Ammon's horn (tissue), 1 donor: ENCODE data around the gene SH3GL2.

ENCODE experiments used
- DNase-seq: peaks from one replicate; pipeline ENCODE4 v3.0.0-alpha.2; 2016; ENCODE audit warnings: low spot score

SH3GL2 gene

DNA sequence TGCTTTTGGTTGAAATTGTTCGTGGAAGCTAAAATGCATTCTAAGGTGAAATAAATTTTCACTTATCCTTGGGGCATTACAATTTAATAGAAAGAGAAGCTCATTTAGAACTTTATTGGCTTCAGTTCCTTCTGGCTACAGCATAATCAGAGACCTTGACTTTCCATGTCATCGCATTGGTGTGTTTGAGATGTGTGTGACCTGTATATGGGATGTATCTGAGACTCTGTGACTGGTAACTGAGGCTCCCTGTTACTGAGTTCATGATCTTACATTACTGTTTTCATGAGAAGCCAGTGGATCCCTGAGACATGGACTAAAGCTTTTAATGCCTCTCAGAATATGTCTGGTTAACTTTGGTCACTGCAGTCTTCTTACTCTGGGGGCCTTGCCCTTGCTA lies 32.5 kb downstream of the SH3GL2 start:
- no peak for DNase-seq

DNA sequence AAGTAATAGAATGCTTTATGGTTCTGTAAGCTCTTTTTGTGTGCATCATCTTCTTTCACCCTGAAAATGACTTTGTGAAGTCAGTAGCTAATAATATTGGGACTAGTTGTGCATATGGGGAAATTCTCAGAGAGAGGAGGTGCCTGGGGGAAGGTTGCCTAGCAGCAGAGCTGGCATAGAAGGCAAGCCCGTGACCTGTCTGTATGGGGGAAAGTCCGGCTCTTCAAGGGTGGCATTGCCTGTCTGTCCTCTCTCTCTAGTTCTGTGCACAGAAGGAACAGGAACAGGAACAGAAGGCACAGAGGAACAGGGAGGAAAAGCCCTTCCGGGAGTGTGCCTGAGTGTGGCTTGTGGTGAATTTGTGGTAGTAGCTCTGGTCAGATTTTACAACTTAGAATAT lies 33.1 kb downstream of the SH3GL2 start:
- DNase-seq: no peak

DNA sequence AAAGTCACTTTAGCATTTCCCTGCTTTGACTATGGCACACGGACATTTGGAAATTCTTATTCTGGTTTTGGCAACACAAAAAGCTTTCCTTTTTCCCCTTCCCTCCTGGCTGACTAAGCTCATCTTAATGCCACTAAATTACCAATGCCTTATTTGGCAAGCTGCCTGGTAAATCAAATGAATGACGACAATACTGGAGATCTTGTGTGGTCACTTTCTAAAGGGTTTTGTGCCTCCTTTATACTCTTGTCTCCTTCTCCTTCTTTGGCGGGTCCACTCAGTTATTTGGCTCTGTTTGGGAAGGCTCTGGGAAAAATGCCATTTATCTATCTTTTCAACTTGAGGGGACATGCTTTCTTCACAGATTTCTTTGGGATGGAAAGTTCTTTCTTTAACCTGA lies 34.9 kb downstream of the SH3GL2 start:
- peak; percentile 67 for DNase-seq

DNA sequence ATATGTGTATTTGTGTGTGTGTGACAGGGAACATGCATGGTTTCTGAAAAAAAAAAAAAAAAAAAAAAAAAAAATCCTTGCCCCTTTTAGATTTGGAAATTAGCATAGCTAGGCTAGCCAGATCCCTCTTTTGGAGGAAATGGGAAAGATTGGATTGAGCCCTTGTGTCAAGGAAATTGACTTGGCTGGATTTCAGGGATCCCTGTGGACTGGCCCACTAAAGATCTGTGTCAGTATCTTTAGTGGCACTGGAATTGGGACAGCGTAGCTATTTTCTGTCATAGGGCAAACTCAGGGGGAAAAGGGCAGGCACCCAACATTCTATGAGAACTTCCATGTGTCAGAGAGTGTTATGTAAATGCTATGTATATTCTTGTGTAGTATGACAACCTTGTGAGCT lies 35.4 kb downstream of the SH3GL2 start:
- DNase-seq: no peak

DNA sequence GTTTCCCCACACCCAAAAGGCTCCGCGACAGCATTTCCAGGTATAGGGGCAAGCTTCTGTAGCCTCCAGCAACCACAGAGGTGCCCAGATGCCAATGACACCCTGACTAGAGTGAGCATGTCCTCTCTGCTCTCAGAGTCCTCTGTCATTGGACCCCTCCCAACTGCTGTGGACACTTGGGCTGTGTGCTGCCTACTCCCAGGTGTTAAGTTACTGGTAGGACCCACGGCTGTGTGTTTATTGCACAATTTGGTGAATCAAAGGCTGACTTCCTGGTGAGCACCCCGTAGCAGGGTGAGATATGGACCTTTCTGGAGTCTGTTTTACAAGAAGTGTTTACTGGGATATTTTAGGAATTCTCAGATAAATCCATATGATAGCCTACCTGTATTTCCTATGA lies 36.0 kb downstream of the SH3GL2 start:
- DNase-seq: no peak

DNA sequence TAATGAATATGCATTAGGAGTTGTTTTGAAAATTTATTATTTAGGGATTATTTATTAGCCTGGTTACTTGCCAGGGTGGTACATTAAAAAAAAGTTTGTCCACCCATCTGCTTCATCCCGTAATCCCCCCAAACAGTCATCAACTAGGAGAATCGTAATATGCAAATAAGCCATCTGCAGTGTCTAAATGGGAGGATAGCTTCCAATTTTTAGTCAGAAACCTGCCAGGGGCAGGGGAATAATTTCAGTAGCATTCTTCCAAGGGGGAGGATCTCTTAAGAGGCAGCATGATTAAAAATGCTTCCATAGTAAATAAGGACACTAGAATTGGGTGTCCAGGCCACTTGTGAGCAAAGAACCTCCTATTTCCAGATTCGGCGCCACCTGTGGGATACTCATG lies 43.3 kb downstream of the SH3GL2 start:
- DNase-seq: no peak

DNA sequence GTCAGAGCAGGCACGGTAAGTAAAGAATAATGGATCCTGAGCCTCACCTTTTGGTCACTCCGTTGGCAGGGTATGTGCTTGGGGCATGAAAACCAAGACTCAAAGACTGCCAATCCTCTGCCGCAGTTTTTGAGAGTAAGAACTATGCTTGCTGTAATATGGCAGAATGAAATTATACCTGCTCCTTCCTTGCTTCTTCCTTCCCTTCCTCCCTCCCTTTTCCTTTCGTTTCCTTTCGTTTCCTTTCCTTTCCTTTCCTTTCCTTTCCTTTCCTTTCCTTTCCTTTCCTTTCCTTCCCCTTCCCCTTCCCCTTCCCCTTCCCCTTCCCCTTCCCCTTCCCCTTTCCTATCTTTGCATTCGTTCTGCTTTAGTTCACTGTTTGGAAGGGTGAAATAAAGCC lies 43.9 kb downstream of the SH3GL2 start:
- no peak for DNase-seq

DNA sequence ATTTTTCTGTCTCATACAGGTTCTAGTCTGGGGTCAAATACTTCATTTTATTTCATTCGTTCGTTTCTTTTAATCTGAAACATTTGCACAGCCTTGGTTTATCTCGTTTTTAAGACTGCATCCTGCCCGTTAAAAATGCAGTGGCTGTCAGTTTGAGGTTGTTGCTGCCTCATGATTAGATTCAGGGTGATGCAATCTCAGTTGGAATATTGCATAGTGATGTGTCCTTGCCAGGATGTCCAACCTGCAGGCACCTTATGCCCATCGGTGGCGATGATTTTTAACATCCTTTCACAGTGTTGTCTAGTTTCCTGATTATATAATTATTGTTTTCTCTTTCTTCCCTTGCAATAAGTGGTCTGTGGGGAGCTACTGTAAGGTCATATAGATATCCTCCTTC lies 45.1 kb downstream of the SH3GL2 start:
- no peak for DNase-seq

DNA sequence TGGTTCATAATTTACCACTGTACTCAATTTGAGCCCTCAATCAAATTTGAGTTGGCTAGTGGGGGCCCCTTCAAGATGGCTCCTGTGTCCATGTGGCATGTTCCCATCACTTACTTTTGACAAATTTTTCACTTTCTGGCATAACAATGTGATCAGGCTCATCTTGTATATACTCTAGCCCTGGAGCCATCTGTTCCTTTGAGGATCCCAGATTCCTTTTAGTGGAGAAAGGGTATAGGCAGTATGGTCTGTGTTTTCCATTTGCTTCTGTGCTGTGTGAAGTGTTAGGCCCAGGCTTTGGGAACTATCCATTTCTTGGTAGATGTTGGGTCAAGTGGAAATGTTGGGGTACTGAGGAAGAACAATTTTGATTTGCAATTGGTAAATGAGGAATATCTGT lies 45.7 kb downstream of the SH3GL2 start:
- no peak for DNase-seq

DNA sequence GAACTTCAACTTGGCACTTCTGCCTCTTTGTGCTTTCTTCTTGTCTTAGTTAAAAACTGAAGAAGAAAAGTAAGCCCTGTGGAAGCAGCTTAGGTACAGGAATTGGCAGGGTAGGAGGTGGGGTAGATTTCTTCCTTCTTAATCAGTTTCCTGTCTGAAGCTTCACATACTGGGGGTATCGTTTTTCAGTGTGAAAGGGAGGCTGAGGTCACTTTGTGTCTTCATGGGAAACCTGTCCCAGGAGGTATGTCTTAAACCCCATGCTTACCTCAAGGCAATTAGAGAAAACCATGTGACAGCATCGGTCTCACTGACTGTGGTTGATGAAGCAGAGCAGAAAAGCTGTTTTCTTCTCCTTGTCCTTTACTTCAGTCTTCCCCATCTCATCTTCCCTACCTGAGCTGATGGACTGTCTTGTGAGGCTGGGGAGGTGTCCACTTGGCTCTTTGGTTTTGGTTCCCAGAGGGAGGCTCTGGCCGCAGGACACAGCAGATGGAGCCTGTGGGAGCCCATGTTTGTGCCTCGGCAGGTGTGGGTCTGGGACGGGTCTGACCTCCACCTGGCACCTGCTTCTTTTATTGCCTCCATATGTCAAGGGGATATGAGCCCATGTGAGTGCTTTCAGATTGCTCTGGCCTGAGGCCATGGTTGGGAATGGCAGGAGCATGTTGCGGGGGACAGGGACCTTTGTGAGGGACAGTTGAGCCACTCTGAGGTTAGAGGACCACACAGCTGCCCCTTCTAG lies 47.0 kb downstream of the SH3GL2 start:
- DNase-seq: no peak

DNA sequence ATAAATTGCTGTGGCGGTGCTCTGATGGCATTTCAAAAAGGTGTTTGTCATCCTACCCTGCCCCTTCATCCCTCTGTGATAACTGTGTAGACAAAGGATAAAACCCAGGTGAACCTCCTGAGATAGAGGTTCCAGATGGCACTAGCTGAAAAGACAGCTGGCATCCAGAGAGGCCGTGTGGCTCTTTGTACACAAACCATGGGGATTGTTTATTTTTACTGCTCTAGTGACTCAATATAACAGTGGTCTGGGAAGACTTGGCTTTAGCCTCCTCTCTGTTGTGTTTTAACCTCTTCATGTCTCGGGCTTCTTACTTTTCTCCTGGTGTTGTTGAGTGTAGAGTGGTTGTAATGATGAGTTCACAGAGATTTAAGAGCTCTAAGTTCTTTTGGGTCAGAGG lies 48.8 kb downstream of the SH3GL2 start:
- no peak for DNase-seq

DNA sequence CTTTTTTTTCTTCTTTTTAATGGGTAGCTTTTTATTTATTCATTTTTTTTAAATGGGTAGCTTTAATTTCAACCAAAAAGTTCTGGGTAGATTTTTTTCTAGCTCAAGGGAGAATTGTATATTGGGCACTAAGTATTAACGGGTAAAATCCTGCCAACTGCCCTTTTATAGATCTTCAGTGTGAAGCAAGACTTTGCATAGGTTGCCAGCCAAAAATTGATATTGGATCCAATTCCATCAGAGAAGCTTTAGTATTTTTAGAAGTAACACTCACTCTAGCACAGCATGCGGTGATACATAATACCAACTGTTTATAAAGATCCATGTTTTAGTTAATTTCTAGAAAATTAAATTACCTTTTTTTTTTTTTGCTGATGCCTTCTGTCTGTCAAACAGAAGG lies 49.8 kb downstream of the SH3GL2 start:
- no peak for DNase-seq

DNA sequence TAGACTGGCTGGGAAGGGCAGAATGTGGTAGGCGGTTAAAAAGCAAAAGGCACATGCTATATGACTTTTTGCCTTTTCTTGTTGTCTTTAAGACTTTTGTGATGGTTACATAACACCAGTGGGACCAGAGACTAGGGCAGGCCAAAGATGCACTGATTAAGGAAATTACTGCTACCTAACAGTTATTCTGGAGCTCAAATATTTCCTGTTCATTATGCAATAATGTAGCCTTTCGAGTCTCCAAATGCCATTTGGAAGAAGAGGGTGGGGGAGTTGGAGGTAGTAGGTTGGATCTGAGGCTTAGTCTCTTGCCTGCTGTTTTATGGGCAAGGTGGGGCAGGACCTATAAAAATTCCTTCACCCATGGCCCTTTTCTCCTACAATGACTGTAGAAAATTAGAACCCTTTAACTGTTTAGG lies 51.7 kb downstream of the SH3GL2 start:
- DNase-seq: no peak

DNA sequence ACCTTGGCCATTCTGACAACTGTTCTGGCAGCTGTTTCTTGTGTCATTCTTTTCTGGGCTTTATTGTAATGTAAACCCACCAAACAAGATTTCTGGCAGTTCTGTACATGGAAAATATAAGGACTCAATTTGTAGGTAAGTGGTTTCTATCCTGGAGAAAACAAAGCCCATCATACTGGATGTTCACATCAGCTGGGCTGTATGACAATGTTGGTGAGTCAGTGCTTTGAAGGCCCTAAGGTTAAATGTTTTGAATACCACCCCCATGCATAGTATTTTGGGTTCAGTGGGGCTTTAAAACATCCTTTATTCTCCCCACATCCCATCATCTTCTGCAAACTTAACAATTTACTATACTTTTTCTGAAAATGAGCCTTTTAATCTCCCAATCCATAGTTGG lies 52.5 kb downstream of the SH3GL2 start:
- DNase-seq: no peak

DNA sequence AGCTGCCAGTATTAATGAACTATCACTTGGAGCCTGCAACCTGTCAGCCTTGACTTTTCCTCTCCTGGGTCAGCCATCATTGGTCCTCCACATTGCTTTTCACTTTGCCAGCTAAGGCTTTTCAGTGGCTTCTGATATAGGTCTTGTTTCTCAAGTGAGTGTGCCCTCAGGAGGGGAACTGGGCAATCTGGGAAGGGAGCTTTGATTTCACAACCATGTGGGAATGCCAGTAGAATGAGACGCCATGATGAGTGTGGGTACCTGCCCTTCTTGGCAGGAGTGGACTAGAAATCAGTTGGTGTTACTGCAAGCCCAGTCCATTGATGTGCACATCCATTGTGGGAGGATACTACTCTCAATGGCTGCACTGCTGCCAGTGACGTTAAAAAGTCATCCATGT lies 54.1 kb downstream of the SH3GL2 start:
- no peak for DNase-seq

DNA sequence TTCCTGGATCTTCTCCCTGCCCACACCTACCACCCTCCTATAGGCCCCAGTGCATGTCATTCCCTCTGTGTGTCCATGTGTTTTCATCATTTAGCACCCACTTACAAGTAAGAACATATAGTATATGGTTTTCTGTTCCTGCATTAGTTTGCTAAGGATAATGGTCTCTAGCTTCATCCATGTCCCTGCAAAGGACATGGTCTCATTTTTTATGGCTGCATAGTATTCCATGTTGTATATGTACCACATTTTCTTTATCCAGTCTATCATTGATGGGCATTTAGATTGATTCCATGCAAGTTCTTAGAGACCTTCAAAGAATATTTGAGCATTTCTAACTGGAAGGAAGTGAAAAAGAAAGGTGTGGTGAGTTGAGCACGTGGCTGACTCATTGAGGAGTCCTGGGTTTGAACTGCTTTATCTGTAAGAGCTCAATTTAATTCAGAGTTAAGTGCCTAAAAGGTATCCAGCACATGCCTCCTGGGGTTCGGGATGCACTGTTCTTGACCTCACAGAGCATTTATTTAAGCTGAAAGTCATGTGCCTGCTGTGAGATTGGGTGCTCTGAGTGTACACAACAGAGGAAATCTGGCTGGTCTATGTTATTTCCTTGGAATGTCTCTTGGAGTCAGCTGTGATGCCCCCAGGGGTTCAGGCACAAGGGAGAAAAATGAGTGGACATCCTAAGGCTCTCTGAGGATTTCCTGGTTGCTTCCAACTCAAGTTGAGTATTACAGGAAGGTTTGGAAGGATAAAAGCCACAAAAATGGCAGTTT lies 56.4 kb downstream of the SH3GL2 start:
- DNase-seq: no peak

DNA sequence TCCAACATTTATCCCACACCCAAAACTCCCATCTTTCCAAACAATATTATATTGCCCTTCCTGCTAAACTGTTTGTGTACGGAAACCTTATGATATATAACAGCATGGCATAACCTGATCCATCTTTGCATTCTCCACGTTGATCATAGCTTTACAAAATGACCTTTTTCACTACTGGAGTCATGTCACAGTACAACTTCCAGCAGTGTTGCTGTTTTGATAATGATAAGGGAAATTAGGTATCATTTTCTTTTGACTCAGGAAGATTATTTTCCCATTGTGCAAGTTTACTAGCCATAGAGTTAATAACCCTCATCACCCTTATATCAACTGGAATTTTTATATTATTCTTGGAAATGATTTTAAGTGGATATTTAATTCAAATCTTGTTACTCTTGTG lies 57.5 kb downstream of the SH3GL2 start:
- DNase-seq: no peak

DNA sequence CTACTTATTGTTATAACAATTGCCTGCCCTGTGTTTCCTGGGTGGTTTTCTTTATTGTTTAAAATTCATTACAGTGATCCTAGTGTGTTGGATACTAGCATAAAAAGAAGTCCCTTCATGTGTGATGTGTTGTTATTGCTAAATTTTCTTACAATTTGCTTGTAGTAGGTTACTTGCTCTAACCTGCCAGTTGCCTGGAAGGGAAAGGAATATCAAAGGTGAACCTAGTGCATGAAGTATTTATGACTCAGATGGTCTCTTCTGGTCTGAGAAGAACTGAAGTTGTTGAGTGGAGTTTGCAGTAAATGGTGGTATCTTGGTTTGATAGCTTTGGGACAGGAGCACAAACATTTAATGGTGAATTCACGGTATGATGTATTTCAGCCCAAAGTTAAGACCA lies 58.0 kb downstream of the SH3GL2 start:
- no peak for DNase-seq

DNA sequence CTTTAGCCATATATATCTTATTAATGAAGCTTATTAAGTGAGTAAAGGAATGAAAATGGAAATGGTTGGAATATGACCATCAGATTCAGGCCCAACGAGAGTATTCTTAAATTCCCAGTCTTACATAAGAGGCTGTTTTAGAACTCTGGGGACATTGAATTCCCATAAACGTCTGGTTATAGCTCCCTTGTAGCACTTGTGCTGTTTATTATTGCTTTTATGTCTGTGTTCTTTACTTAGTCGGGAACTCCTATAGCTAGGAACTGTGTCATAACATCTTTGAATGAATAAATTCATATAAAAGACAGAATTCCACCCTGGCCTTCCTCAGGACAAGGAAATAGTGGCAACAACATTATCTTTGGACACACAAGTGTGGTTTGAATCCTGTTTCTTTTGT lies 58.4 kb downstream of the SH3GL2 start:
- no peak for DNase-seq

DNA sequence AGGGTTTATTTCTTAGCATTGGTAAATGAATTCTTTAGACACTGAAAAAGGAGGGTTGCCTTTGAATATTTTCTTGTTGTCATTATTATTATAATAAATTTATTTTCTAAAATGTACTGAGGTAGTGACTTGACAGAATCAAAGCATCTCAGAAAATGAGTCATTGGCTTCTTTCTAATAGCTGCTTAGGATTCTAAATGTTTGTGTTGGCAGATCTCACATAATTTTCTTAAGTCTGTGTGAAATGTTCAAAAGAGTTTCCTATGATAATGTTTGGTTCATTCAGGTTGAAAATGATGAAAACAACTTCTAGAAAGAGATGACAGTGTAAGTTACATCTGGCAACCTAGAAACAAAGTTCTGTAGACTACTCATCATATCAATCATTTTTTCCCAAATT lies 69.7 kb downstream of the SH3GL2 start:
- no peak for DNase-seq

DNA sequence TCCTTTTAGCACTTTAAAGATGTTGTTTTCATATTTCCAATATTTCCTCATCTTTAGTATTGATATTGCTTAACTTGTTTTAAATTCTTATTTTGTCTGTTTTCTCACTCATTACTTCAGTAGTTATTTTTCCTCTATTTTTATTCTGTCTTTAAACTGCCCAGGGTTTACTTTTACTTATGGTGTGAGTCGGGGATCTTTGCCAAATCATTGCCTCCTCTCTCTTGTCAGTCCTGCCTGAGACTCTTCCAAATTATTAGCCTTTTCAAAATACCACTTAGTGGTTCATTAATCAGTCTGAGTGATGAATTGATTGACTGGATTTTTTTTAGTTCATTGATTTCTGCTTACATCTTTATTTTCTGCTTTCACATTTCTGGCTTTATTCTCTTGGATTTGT lies 72.9 kb downstream of the SH3GL2 start:
- DNase-seq: no peak

DNA sequence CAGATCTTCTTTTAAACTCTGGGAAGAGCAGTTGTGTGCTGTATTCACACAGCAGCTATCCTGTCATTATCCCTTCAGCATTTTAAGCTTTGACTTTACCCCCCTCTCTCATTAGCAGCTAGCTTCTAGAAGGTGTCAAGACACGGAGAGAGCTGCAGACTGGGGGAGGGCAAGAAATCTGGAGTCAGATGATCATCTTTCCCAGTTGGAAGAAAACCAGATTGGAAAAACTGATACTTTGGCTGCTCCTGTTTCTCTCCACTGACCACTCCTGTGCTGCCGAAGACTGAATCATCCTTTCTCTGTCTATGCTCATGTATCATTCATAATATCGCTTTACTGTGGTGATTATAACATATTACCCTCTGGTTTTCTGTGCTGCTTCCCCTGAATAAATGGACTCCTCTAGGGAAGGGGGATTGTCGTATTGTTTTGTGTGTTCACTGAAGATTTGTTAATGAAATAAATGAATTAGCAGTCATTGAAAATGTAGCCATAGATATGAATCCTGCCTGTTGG lies 75.1 kb downstream of the SH3GL2 start:
- DNase-seq: no peak

DNA sequence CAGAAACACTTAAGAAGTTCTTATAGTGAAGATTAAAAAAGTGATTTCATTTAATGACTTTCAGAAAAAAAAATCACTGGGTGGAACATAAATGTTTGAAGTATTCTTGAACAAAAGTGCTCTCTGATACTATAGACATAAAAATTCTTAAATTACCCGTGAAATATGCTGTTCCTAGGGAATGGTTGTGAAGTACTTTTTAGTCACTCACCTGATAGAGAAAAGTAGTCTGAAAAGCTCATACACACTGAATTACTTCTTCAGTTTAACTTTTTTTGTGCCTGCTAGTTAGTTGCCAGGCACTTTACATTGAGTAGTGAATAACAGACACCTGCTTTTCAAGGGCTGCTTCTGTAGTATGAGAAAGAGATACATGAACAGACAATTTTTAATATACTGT lies 78.0 kb downstream of the SH3GL2 start:
- DNase-seq: no peak

DNA sequence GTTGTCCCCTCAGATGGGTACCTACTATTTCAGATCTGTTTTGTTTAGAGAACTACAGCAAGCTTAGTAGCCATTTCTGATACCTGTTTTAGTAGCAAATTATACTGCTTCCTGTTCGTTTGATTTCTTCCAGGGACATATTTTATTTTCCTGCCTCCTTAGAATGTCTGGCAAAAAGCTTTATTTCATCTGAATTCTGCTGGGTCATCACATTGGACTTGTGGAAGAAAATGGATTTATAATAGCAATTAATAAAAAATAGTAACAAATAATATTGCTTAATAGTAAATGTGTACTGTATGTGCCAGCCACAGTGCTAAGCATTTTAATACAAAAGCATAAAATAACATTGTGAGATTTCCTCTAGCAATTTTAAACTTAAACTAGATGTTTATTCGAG lies 79.4 kb downstream of the SH3GL2 start:
- DNase-seq: no peak
